Activated CD4-positive, alpha-beta T cell treated with anti-CD3 and anti-CD28 coated beads for 24 hours (primary cell): ENCODE results near the gene HPGDS.
"Not testable (repeated sequence)": the region's sequence is repeated elsewhere in the genome, so short reads cannot be mapped to it uniquely, and the experiment has no call there.

Experiments used
- DNase-seq, 2 donors: peaks; one replicate each; pipeline ENCODE4 v3.0.0-alpha.2; 2020; ENCODE audit warnings: low read depth in 2 of 2

Gene HPGDS

DNA sequence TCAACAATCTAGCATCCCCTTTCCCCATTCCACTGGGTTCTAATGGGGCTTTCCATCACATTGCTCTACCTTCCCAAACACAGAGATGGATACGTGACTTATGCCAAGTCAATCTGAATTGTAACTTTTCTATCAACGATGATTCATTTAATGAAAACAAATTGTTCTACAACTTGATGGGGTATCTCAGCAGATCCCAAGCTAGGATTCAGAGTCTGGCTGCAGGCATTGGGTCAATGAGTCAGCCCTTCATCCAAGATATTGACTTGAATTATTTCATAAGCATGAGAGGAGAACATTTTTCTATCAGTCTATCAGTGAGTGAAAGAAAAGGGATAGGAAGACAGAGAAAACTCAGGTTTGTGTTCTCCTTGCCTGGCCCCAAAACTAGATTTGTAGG is 15.0 kb upstream of the HPGDS start:
- DNase-seq: no peak

DNA sequence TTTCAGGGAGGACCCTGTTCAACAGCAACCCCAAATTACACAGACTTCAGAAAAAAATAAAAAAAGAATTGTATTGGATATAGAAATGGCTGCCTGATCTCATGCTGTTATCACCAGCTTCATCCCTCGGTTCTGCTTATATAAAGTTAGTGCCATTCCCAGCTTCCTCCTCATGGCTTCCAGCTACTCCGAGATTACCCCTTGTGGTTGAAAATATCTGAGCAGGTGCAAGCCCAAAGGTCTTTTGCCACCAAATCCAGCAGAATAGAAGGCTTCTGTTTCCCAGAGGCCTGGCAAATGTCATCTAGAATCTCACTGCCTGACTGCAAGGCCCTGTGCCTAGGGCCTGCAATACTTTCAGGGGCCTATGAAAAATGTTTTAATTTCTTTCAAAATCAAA is 13.8 kb upstream of the HPGDS start:
- DNase-seq: no peak

DNA sequence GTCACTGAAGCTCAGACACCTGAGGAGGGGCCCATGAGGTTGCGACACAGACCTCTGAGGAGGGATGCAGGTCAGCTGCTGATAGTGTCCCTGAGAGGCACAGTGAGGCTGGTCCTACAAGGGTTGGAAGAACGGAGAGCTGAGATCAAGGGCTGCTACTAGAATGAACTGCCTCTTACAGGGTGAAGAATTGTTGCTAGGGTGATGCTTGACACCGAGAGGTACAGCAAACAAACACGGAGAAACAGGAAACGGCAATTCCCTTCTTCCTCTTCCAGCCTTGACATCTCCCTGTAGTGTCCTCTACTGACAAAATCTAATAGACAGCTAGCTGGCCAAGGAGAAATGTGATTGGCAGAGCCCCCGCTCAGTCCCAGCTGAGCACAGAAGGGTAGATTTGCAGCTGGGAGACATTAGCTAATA is 11.8 kb upstream of the HPGDS start:
- no peak for DNase-seq

DNA sequence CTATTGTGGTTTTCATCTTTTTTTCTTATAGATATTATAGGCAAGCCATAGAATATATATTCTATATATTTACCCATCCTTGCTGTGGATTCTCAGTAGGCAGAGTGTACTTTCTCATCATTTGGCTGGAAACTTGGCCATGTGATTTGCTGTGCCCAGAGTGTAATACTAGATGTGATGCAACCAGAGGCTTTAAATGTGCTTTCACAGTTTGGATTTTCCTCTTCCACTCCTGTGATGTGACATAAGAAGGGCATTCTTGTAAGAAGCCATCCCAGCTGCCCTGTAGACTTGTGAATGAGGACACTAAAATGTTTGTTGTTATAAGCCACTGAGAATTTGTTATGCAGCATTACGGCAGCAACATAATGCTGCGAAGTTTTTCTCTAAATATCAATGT is 10.4 kb upstream of the HPGDS start:
- DNase-seq: no peak

DNA sequence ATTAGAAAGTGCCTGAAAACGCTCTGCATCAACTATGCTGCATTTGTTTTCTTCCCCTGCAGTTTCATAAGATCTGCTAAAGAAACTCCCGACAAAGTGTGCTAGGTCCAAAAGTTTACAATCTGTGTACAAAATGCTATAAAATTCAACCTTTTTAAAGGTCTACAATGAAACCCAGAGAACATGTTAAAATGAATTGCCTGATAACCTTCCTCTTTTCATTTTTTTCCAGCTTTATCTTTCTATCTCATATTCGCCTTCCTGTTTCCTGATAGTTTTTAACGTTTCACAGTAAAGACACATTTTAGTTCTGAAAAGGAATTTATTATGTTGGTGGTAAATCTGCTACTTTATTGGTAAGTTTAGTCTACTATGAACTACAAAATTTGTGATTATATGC is 9.5 kb upstream of the HPGDS start:
- no peak for DNase-seq

DNA sequence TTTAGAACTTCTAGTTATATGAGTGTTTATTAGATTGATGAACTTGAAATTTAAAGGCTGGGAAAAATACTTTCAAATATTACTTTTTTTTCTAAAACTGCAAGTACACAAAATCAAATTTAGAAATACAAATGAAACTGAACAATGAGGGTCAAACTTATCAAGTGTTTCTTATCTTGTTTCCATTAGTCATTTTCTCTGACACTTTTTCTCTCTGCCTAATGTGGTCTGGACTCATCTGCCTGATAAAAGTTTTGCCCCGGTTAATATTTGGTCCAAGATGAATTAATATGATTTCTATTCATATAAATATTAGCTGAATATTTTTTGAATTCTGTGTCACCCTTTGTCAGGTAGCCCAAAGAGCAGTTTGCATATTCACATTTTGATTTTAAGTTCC is 8.7 kb upstream of the HPGDS start:
- DNase-seq: no peak

DNA sequence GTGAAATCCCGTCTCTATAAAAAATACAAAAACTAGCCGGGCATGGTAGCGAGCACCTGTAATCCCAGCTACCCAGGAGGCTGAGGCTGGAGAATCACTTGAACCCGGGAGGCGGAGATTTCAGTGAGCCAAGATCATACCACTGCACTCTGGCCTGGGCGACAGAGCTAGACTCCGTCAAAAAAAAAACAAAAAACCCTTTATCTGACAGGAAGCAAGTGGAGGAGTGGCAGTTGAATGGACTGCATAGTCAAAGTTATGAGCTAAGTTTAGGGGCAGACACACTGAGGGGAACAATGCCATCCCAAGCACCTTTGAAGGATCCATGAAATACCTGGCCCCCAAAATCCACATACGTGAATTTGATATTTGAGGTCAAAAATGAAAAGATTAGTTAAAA is 7.5 kb upstream of the HPGDS start:
- DNase-seq: no peak

DNA sequence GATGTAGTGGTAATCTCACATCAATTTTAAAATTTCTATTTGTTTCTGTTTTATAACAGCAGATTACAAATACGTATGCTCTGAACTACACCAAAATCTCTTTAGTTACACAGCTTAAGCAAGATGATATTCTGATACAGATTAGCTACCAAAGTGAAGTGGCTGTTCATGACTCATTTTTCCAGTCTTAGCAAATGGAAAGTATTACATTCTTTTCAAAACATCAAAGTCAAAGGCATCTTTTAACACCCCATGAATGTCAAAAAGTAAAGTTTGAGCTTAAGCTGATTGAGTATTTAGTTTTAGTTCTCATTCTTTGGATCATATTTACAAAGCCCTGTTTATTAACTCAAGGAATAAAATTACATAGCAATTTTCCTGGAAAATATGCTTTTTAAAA is 6.6 kb upstream of the HPGDS start:
- no peak for DNase-seq

DNA sequence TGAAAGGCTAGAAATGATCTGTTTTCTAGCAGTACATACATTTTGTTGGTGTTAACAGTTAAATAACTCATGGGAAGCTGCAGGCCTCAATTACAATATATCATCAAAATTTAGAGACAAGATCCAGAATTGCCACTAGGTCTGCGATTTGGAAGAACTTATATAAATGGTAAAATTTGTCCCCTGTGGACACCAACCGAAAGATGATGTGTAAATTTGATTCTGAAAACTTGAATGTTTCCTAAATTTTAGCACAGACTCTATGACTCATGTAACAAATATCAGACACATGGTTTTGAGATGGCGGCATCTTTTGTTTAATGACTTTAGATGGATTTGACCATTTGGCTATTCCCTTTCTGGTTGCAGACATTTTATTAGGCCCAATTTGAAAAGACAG is 6.0 kb upstream of the HPGDS start:
- no peak for DNase-seq

DNA sequence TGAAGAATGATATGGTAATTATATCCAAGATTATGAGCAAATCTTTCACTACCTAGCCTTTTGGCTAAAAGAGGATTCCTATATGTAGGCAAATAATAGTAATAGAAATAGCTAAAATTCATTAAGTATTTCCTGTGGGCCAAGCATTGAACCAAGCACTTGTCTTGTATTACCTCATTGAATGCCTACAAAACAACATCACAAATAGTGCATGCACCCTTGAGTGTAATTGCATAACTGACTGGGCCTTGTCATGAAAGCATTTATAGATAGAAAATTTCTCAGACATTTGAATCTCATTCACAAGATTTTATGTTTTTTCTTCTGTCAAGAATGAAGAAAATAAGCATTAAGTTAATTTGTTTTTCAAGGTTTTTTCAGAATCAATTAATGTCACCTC is 3.9 kb upstream of the HPGDS start:
- no peak for DNase-seq

DNA sequence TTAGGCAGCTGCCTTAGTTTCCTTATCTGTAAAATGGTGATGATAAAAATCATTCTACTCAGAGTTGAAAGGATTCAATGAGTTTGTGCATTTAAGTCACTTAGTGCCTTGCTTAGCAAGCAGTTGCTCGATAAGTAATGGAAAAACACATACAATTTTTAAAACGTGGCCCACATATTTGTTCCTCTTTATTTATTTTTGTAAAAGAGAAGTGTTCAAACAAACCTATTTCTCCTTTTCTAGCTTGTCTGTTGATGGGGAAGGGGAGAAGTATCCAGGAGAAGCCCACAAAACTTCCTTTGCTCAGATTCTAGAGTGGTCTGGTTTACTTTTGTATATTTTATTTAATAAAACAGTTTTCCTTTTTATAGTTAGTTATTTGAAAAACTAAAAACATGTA is 3.3 kb upstream of the HPGDS start:
- DNase-seq: no peak

DNA sequence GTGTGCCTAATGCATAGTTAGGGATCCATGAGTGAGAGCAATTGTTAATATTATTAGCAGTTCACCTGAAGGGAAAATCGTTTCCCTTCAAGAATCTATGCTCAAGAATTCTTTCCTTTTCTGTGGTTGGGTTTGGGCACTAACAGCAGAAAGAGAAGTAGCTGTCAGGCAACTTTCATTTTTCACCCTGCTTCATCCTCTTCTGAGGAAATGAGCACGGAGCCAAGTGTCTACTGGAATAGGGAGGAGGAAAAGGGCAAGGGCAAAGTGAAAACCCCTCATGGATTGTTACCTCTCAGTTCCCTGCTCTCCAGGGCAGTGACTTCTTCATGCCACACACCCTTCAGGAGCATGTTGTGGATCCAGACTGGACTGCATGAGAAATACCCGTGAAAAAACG is 2.6 kb upstream of the HPGDS start:
- no peak for DNase-seq

DNA sequence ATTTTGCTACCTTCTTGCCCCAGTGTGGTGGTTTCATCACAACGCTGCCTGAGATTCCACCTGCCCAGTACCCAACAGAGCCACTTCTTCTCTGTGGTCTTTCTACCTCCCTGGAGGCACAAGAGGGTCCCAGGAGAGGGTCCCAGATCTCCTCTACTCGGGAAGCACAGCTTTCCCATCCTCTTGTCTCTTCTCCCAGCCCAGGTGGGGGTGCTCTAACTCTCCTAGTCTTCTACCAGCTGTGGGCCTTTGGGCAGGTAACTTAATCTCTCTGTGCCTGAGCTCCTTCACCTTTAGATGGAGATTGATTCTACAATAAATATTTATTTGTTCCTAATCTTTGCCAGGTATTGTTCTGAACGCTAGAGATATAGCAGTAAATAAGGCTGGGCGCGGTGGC is 1.8 kb upstream of the HPGDS start:
- no peak for DNase-seq

DNA sequence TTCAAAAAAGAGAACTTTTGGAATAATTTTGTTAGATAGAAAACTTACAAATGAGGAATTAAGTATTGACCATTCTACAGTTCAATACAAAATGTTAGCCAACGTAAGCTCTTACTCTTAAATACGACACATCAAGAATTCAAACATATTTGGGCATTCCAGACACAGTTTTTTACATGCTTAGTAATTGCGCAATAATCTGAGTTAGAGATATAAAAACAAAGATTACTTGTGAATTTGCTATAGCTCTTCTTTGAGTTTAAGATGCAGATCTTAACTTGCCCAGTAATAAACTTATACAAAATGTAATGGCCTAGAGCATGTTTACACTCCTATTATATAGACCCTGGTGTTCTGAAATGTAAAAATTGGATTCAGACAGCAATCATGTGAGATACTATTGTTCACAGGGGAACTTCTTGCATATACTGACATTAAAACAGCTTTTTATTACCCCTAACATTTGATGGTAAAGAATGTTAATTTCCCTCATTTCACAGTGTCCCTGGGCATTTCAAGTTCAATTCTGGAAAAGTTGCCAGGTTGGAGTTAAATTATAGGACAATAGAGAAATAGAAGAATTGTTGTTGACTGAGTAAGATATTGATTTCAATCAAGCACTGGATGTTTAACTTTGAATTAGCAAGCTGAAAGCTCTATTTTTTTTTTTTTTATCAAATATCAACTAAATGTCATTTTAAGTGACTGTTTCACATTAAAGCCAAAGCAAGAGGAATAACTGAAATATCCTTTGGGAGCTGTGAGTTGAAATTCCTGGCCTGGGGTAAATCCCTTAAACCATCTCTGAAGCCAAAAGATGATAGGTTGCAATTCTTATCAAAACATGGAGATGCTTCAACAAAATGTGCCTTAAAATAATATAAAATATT is 910 bp downstream of the HPGDS start:
- no peak for DNase-seq

DNA sequence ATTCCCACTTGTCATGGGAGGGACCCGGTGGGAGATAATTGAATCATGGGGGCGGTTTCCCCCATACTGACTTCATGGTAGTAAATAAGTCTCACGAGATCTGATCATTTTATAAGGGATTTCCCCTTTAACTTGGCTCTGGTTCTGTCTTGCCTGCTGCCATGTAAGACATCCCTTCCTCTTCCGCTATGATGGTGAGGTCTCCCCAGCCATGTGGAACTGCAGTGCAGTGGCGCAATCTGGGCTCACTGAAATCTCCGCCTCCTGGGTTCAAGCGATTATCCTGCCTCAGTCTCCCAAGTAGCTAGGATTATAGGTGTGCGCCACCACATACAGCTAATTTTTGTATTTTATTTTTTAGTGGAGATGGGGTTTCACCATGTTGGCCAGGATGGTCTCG is 2.9 kb downstream of the HPGDS start:
- no peak for DNase-seq

DNA sequence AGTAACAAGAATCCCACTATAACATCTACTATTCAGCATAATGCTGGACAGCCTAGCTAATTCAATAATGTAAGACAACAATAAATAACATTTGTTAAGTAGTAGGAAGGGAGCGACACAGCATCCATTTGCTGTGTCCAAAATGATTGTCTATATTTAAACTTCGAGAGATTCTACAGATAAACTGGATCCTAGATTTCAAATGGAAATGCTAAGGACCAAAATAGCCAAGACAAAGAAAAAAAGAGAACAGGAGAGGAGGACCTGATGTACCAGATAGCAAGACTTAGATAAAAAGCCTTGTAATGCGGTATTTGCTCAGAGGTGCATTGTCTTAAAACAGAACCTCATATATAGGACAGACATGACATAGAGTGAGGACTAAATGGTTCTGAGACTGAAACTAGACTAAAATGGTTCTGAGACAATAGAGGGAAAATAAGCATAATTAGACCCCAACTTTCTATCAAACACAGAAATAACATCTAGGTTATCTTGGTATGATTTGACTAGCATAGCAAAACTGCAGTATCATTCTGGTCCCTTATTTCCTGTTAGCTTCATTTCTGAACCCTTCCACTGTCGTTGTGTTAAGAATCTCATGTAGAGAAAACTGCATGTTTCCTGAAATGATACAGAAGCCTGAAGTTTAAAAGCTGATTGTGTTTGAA is 3.8 kb downstream of the HPGDS start:
- no peak for DNase-seq

DNA sequence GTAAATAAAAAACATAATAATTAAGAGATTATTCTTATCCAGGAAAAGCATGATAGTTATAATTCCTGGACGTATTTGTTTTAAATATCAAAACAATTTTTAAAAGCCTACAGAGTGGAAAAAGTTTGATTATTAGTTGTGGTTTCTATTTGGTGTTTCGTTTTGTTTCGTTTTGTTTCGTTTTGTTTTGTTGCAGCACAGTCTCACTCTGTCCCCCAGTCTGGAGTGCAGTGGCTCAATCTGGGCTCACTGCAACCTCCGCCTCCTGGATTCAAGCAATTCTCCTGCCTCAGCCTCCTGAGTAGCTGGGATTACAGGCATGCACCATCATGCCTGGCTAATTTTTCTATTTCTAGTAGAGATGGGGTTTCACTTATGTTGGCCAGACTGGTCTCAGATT is 5.8 kb downstream of the HPGDS start:
- DNase-seq: not testable (repeated sequence)

DNA sequence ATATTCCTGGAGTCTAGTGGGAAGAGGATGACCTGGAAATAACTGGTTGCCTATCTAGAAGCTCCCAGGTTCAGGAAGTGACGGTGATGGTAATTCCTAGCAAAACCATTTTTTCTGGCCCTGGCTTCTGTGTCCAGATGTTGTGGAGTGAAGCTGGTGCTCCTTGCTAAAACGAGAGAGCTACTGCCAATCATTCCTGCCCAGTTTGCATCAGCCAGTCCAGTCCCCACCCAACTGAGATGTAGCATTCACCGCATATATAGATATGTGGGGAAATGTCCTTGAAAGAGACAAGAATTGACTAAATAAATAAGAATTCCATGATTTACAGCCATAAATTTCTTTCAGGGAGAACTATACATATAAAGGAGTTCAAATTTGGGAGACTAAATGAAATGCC is 6.3 kb downstream of the HPGDS start:
- DNase-seq: no peak

DNA sequence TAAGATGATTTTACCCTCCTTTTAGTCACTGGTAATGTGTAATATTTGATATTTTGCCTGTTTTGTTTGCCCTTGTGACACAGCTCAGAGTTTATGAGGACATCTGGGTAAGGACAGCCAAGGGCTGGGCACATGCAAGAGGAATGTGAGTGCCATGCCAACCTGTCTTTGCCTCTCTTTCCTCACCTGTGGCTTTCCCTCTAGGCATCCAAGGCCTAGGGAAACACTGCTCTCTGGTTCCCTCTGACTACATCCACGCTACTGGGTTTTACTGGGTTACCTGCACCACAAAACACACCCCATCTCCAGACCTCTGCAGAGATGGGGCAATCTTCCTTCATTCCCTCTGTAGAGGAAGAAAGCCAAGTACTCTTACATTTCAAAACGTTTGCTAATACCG is 7.7 kb downstream of the HPGDS start:
- no peak for DNase-seq

DNA sequence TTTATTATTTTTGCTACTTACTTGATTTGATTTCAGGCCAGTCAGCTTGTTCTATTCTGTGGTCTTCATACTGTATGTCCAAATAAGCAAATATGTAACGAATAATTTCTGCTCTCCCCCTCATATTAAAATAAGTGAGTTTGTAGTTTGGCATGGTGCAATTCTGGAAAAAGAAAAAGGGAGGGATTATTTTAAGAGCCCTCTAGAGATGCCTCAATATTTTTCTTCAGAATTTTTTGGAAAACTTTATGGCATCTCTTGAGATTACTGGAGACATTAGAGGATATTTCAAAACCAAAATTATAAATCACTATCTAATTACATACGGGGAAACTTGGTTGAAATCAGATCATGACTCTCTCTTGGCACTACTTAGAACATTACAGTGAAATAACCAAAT is 8.2 kb downstream of the HPGDS start:
- DNase-seq: no peak

DNA sequence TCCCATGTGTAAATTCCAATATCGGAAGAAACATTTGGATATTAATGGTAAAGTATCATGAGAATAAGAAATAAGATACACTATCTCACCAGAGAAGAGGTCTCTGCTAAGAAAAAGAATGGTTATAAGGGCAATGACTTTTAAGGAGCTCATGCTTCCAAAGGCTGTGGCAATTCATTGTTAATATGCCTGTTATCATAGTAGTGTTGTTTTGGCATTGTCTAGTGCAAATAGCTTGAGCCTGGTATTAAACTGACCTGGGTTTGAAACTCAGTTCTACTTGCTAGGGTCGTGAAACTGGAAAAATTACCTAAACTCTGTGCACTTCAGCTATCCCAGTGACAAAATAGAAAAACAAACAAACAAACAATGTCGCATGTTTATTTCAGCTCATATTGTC is 8.8 kb downstream of the HPGDS start:
- DNase-seq: no peak

DNA sequence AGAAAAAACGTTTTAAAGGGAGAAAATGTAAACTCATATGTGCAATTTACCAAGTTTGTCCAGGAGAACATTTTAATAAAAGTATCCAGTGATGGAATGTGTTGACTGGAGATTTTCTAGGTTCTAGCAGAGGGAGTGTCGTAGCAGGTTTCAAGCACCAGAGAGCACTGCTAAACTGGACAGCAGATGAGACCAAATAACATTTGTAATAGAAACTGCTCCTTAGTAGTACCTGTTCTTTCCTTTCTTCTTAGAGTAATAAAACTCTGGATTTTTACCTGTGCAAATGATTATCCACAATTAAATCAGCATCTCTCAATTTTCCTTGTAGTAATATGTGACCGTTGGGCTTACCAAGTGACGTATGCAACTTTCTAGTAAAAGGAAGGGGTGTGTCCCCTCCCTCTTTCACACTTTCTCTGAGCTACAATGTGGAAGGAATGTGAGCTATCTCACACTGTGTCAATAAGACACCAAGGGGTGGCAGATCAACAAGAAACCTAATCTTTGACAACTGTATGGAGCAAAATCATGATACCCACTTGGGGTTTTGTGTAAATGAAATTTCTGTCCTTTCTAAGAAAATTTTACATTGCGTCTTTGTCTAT is 9.5 kb downstream of the HPGDS start:
- DNase-seq: no peak

DNA sequence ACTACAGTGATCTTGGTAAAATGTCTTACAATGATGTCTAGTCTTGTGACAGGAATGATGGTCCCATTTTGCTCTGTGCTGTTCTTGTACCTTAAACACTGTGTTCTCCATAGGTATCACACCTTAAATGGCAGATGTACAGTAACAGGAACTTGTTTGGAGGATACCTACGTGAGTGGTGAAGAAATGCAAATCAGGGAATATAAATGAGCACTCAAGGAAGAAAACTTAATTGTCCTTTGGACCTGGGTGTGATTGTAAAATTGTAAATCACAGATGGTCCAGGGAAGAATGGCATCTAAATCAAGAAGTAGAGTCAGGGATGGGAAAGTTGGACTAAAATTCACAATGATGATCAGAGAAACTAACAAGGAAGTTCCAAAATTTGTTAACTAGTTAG is 12.7 kb downstream of the HPGDS start:
- no peak for DNase-seq
